ENCODE results near the gene RCAN2.

Gene RCAN2

DNA sequence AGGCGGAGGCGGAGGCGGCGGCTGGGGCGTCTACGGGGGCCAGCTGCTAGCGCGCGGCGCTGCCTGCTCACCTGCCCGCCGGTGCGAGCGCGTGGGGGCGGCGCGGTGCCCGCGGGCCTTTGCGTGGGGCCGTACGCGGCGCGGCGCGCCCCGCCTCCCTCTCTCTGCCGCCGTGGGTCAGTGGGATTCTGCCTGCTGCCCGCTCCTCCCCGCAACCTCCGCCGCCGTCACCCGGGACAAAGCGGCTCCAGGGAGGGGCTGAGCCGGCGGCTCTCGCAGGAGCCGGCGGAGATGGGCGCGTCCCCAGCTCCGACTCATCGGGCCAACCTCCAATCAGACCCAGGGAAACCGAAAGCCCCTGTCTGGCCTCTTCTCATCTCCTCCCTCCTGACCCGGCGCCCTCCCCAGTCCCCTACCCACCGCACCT, at the start of gene RCAN2:
Gene RCAN2, minus strand, starts transcription at position 249 of the 427 bp plus-strand sequence.
- peak; percentile 11 for DNase-seq

DNA sequence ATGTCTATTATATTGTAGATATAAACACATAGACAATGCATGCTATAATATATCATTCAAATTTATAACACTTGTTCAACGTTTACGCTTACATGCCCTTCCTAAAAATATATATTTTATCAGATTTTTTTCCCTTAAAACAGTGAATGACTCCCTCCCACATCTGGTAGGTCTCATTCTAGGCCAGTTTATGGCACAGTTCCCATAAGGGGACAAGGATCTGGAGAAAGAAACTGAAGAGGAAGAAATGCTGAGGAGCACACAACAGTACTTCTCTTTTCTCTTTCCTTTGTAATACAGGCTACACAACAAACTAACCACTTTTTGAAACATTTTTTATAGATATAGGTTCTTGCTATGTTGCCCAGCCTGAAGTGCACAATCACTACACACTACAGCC, 48.6 kb upstream of the RCAN2 start:
- no peak for DNase-seq

- DNase-seq = no peak
Observed at GRCh38 chr6:46538800-46539480, 47.7 kb upstream of the RCAN2 start.

DNA sequence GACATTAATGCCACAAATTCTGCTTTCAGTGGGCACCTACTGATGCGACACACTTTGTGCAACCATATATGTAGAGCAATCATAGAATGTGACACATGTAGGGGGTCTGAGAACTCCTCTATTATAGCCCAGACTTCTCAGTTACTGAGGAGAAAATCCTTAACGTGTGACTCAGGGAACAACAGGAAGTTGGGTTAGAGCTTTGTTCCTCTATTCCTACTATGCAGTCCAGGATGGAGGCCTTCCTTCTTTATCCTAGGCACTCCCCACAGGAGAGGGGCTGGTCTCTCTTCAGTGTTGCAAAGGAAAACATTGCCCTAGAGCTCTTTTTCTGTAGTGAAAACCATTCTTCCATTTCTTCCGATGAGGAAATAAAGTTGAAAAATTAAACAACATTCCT, 39.6 kb upstream of the RCAN2 start:
- DNase-seq = no peak

DNA sequence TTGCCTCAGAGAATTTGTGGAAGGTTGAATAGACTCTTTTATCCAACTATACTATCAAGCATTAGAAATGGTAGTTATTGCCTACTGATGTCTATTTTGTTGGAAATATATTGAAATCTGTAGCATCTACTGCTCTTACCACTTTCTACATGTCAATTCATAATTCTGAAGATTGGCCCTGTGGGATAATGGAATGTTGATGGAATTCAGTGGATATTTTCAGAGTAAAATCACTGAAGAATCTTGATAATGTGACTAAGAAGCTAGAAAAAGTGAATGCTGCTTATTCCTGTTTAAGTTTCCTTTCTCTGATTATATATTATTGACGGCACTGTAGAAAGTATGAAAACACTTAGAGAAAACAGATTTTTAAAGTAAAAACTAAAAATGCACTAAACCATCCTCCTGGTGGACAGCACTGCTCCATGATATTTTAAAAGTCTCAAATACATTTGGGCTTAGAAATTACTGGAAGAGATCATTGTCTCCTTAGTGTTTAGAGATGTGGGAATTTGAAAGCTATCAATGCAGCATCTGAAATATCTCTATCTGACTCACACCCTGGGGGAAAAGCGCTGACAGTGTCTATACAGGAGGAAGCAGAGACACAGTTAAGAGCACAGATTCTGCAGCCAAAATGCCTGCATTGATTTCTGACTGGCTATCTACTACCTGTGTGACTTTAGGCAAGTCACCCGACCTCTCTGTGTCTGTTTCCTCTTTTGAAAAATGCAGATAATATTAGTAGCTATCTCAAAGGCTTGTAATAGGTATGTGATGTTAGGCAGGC, 37.9 kb upstream of the RCAN2 start:
- DNase-seq = no peak

GRCh38 chr6:46526607-46527006, 35.4 kb upstream of the RCAN2 start:
- DNase-seq = no peak

- no peak for DNase-seq
Observed at GRCh38 chr6:46525583-46525982, 34.3 kb upstream of the RCAN2 start.

DNA sequence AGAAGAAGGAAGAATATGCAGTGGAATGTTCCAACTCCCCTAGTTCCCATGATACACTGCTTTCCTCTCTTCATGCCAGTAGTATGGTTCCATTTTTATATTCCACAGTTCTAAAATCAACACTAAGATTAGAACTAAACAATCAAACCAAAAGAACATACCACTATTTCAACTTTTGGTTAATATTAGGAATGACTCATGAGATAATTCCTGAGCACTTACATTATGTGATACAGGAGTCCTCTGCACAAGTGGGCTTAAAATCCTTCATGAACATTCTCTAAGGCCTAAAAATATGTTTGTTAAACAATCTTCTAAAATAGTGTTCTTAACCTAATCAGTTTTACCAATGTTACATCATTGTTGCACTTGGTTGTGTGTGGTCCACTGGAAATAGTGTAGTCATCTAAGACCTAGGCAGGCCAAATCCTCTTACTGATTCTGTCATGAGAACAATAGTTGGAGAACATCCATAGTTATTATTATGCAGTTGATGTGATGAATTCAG, 30.3 kb upstream of the RCAN2 start:
- DNase-seq = no peak

DNA sequence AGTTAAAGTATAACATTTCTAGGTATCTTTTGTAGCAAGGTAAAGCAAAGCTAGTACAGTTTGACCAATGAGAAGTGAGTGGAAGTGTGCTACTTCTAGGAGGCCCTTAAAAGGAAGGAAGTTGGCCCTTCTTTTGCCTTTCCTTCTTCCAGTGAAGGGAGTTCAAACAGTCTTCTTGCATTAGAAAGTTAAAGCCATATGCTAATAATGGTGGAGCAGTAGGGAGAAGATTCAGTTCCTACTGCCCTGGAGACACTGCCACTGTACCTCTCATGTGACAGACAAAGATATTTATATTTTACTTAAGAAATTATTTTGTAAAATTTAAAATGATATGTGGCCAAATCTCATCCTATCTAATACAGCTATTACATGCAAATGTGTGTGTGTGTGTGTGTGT, 26.0 kb upstream of the RCAN2 start:
- DNase-seq = no peak

- no peak for DNase-seq
Observed at GRCh38 chr6:46513533-46513932, 22.3 kb upstream of the RCAN2 start.

- DNase-seq = no peak
Observed at GRCh38 chr6:46511320-46511719, 20.1 kb upstream of the RCAN2 start.

DNA sequence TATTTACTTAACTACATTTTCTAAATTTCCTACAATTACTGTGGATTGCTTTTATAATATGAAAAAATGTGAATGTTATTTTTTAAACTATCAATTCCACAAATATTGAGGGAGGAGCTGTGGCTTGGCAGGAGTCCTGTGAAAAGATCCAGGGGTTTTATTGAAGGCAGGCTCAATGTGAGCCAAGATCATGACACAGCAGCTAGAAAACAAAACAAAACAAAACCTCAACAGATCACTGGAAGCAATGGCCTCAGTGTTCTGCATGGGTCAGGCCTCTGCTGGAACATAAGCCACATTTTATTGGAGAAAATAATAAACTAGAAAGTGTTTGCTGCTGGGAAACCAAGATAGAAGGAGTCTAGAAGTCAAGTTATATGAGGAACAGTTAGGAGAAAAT, 19.4 kb upstream of the RCAN2 start:
- no peak for DNase-seq

GRCh38 chr6:46509981-46510510, 18.8 kb upstream of the RCAN2 start:
- DNase-seq = no peak

DNA sequence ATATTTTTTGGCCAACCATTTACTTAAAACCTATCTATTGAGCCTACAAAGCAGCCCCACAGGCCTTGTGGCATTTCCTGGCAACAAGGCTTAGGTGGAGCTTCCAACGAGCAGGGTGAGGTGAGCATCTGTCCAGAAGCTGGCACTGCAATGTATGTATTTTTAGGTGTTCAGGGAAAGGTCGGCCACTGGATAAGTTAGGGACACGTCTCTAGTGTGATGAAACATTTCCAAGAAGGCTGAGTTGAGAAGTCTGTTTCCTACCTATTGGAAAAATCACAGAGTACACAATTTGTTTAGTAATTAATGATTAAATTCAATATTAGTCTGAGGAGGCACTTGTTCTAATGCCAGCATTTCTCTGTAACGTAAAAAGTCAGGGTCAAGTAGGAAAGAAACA, 17.8 kb upstream of the RCAN2 start:
- no peak for DNase-seq

GRCh38 chr6:46507426-46507825, 16.2 kb upstream of the RCAN2 start:
- DNase-seq = no peak

DNA sequence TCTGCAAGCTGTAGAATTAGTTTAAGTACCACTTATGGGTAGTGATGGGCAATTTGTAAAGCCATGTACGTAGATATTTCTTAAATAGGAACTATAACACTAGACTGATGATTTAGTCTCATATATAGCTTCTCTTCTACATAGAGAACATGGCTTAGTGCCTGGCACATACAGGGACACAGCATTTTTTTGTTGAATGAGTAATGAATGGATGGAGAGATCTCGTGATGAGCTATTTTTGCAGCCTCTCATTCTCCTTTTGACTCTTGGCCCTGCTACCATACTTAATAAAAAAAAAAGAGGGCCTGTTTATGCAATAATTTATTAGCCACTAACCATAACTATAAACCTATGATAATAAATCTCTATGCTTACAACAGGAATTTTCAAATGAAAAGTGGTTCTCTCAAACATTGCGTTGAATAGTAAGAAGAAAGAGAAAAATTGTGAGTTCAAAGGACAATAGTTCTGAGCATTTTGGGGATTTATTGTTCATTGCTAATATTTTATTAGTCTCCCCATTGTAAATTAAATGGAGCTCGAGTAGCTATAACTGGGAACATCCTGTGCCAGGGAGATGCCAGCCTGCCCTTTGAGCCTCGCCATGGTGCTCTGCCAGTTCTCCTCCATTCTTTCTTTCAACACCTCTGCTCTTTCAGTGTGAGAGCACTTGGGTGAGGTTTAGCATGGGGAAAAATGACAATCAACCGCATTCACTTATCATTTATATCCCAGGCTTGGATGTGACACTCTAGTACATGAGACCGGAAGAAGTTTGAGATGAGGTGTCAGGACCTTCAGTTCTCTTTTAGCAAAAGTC, 14.7 kb upstream of the RCAN2 start:
- no peak for DNase-seq

DNA sequence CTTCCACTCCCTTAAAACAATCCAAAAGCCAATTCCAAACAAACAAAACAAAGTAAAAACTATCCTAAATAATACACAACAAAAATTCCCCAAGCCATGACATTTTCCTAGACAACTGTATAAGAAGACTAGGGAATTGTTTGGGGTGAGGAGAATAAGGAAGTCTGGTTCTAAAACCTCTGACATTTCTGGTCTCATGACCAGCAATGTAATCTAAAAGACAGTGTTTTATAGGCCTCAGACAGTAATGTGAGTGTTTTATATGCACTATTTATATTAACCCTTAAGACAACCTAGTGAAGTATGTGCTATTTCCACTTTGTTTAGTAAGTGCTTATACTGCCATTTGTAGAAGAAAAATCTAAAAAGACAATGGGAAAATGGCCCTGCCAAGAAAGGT, 13.0 kb upstream of the RCAN2 start:
- no peak for DNase-seq

- no peak for DNase-seq
Observed at GRCh38 chr6:46502486-46503119, 11.4 kb upstream of the RCAN2 start.

GRCh38 chr6:46501136-46502089, 10.2 kb upstream of the RCAN2 start:
- no peak for DNase-seq

DNA sequence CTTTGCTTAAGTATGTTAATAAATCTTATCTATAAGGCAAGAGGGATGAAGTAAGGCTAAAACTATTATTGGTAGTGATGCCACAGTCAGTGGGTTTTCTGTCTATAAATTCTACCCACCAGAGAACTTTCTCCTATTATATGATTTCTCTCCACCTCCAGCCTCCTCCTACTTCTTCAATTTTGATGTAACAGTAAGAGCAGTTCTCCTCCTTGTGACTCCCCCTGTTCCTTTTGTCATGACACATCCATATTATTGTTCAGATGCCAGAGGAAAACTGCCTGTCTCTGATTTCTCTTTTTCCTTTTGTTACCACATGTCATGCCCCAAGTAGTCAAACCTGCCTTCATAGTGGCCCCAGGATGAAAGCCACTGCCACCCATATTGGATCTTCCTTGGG, 9.1 kb upstream of the RCAN2 start:
- no peak for DNase-seq
